ENCODE measurements around the gene ZKSCAN4.

The ZKSCAN4 gene

GRCh38 chr6:28252009-28252975 is at the start of gene ZKSCAN4:
Gene ZKSCAN4, minus strand, starts transcription at chr6:28252269. Its CDS starts 289 bp downstream, at chr6:28251980.
- ChIA-PET CTCF (no interaction called here), POLR2A (ENCODE audit: low non-redundant PET) (interaction anchor here (0.7 to 1.1 kb wide), 2 partner anchors 15 to 128 kb away, joined by 4 to 5 read pairs; partner anchors contain the start of genes ZSCAN16 and ZSCAN26)
- DNase-seq (ENCODE audit: low spot score), result peak; percentile 84
- peak within 1 kb of the TSS; percentile 63 for H3K27ac ChIP-seq
- TF ChIP-seq CTCF (conservative IDR thresholded peaks at IDR 0.05; ENCODE audit: low read depth), result no peak

- TF ChIP-seq CTCF (conservative IDR thresholded peaks at IDR 0.05; ENCODE audit: low read depth), result no peak
- ChIA-PET POLR2A (ENCODE audit: low non-redundant PET) (no interaction called here), CTCF (no interaction called here)
- H3K27ac ChIP-seq, result no peak overlapping the region
- DNase-seq (ENCODE audit: low spot score), result no peak
Observed at GRCh38 chr6:28296520-28297060, 44.5 kb upstream of the ZKSCAN4 start.

- DNase-seq (ENCODE audit: low spot score), result no peak
- ChIA-PET CTCF (no interaction called here), POLR2A (ENCODE audit: low non-redundant PET) (no interaction called here)
- TF ChIP-seq CTCF (conservative IDR thresholded peaks at IDR 0.05; ENCODE audit: low read depth), result no peak
- H3K27ac ChIP-seq, result no peak overlapping the region
Observed at GRCh38 chr6:28295326-28295725, 43.3 kb upstream of the ZKSCAN4 start.

GRCh38 chr6:28291573-28291972 is 39.5 kb upstream of the ZKSCAN4 start:
- no peak for DNase-seq (ENCODE audit: low spot score)
- TF ChIP-seq CTCF (conservative IDR thresholded peaks at IDR 0.05; ENCODE audit: low read depth), result no peak
- POLR2A ChIA-PET (ENCODE audit: low non-redundant PET), result no interaction called here

GRCh38 chr6:28282926-28283325 is 30.9 kb upstream of the ZKSCAN4 start:
- no peak for DNase-seq (ENCODE audit: low spot score)
- TF ChIP-seq CTCF (conservative IDR thresholded peaks at IDR 0.05; ENCODE audit: low read depth), result no peak
- CTCF ChIA-PET, result no interaction called here
- H3K27ac ChIP-seq, result no peak overlapping the region
- POLR2A ChIA-PET (ENCODE audit: low non-redundant PET), result no interaction called here

More at GRCh38 chr6:28291573-28291972, 39.5 kb upstream of the ZKSCAN4 start:
- no peak overlapping the region for H3K27ac ChIP-seq
- CTCF ChIA-PET, result interaction anchor here (0.6 kb wide), 3 partner anchors 16 to 315 kb away, joined by 3 to 5 read pairs (median 3); no protein-coding TSS in a partner anchor

- peak within 1 kb of the TSS; percentile 63 for H3K27ac ChIP-seq
- CTCF ChIA-PET, result no interaction called here
- POLR2A ChIA-PET (ENCODE audit: low non-redundant PET), result interaction anchor here (0.7 kb wide), 1 partner anchor 15 kb away, joined by 4 read pairs; no protein-coding TSS in a partner anchor
Observed at GRCh38 chr6:28281288-28282064, 29.4 kb upstream of the ZKSCAN4 start, which contains the start of gene PGBD1. Gene PGBD1, plus strand, starts transcription at chr6:28281572. Its CDS starts 2,242 bp downstream, at chr6:28283814.

More at GRCh38 chr6:28281288-28282064, 29.4 kb upstream of the ZKSCAN4 start, which contains the start of gene PGBD1:
- DNase-seq (ENCODE audit: low spot score), result peak; percentile 70
- TF ChIP-seq CTCF (conservative IDR thresholded peaks at IDR 0.05; ENCODE audit: low read depth), result no peak
